GM18502 (cell line): Measurements from ENCODE around the gene SNAPC2.
A peak's percentile ranks its signal among the peaks of the same experiment; 100 is the strongest.
"Not testable (repeated sequence)": the region's sequence is repeated elsewhere in the genome, so short reads cannot be mapped to it uniquely, and the experiment has no call there.

ENCODE experiments used
- ATAC-seq: cut with Tn5 transposase; IDR thresholded peaks from one replicate; pipeline ENCODE4 v1.9.1; 2021; ENCODE audit warnings: mild to moderate bottlenecking; ENCODE audit not compliant: unreplicated experiment, poor library complexity

The SNAPC2 gene

GRCh38 chr19:7930765-7931164, 10.6 kb downstream of the SNAPC2 start:
- no peak for ATAC-seq

DNA sequence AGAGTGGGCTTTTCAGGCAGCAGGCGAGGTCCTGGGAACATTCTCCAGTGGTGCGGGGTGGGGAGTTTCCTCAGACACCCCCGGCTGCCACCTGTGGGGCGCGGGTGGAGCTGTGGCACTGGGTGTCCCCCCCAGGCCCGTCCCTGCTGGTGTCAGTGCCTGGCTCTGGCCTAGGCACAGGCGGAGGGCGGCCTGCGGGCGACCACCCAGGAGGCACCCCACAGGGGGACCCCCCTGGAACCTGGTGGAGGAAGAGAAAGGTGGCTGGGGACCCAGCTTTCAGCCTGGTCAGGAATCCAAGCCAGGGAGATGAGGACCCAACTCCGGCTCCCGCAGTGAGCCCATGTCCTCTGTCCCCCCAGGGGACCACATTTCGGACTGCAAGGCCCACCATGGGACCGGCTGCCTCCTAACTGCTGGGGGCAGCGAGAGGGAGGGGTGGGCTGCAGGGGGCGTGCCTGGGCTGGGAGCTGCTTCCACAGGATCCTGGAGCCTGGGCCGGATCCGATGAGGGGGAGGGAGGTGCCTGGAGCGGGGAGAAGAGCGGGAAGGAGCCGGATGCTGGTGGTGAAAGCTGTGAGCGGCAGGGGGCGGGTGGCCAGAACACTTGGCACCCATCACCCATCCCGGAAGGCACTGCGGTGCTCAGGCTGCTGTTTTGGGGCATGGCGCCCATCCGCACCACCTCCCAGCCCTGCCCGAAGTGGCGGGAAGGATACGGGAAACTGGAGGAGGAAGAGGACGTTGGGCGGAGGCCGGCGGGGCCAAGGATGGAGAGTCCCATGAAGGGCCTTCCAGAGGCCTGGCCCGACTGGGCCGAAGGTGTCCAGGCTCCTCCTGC, 11.3 kb downstream of the SNAPC2 start:
- no peak for ATAC-seq

DNA sequence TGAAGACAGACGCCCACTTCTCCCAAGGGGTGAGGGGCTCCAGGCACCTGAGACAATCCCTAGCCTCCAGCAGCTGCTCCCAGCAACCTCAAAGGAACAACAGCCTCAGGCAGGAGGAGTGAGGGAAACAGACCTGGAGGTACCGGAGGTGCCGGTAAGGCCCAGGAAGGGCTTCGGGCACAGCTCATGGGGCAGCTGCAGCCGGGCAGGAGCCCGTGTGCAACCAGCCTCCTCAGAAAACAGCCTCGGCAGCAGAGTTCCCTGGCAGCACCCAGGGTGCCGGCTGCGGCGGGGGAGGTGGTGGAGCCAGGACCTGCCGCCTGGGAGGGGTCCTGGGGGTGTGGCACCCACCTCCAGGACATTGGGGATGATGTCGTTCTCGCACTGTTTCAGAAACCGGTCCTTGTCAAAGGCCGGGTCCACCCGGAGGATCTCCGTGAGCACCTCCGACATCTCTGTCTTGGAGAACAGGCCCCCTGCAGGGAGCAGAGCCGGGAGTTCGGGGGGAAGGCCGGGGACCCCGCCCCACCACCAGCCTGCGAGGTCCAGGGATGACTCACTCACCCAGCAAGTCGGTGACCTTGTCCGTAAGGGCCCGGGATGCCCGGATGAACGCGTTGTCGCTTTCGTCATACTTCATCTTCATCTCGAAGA, 12.3 kb downstream of the SNAPC2 start:
- no peak for ATAC-seq

- no peak for ATAC-seq
Measured at GRCh38 chr19:7932930-7933300, 12.8 kb downstream of the SNAPC2 start.

GRCh38 chr19:7933411-7933810, 13.3 kb downstream of the SNAPC2 start:
- ATAC-seq = no peak

GRCh38 chr19:7933828-7934725, 13.9 kb downstream of the SNAPC2 start:
- ATAC-seq = no peak

DNA sequence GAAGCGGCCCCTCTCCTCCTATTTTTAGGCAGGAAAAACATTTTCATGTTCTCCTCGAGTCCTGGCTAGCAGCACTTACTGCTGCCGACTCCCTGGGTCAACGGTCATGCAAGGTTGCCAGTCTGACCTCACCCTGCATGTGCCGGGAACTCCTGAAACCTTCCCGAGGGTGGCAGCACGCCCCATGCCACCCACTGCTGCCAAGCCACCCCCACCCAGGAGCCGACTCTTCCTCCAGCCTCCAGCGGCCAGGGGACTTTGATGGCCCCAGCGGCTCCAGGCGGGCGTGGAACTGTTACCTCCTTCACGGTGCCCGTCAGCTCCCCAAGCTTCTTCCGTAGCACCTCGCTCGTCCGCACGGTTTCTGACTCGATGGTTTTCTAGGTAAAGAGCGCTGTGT, 14.6 kb downstream of the SNAPC2 start:
- ATAC-seq = no peak

- ATAC-seq = no peak
Measured at GRCh38 chr19:7940841-7941240, 20.7 kb downstream of the SNAPC2 start.

DNA sequence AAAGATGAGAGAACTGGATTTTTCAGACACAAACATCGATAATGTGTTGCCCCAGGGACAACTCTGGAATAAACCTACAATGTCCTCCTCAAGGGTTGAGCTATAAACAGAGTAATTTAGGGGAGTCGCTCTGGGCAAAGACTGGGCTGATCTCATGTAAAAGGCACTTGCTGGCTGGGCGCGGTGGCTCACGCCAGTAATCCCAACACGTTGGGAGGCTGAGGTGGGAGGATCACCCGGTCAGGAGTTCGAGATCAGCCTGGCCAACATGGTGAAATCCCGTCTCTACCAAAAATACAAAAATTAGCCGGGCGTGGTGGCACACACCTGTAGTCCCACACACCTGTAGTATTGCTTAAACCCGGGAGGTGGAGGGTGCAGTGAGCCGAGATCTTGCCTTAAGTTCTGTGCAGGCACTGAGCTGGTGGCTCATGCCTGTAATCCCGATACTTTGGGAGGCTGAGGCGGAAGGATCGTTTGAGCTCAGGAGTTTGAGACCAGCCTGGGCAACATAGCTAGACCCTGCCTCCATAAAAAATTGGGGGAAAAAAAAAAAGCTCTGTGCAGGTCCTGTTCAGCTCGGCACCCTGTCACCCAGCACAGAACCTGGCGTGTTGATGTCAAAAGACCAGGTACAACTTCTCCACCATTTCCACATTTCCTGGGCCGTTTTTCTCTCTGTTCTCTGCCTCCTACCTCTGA, 21.9 kb downstream of the SNAPC2 start:
- ATAC-seq = no peak

- peak; percentile 32 for ATAC-seq
Measured at GRCh38 chr19:7942981-7943443, 22.9 kb downstream of the SNAPC2 start.

GRCh38 chr19:7943444-7944176, 23.5 kb downstream of the SNAPC2 start, which contains the start of gene TIMM44:
Gene TIMM44 (minus strand): TSS chr19:7943666. CDS start chr19:7943651, 15 bp downstream.
- peak; percentile 93 for ATAC-seq

GRCh38 chr19:7944177-7944761, 24.1 kb downstream of the SNAPC2 start:
- ATAC-seq = peak; percentile 32

DNA sequence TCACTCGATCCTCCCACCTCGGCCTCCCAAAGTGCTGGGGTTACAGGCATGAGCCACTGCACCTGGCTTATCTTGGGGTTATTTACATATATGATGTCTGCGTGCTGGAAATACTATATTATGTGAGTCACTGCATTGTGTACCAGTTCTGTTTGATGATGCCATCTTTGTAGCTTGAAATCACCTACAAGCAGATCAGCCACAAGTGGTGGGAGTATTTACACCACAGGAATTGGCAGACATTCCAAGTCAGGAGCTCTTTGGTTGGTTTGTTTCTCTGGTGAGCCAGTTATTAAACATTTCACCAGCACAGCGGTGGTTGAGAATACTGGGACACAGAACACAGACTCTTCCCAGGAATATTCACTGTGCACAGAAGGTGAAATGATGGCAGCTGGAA, 27.8 kb downstream of the SNAPC2 start:
- no peak for ATAC-seq

- ATAC-seq = no peak
Measured at GRCh38 chr19:7953060-7953459, 32.9 kb downstream of the SNAPC2 start.

DNA sequence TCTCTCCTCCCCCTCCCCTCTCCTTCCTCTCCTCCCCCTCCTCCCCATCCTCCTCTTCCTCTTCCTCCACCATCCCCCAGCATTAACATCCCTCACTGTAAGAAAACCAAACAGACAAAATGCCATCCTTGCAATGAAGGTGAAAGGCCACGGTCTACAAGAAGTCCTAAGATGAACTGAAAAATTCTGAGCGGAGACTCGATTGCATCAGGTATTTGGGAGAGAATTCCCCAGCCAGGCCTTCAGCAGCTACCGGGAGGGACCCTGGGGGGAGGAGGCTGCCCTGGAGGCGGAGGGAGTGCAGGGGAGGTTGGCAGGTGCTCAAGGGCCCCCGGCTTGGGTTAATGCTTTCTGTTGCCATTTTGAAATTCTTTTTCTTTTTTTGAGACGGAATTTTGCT, 33.4 kb downstream of the SNAPC2 start:
- no peak for ATAC-seq

DNA sequence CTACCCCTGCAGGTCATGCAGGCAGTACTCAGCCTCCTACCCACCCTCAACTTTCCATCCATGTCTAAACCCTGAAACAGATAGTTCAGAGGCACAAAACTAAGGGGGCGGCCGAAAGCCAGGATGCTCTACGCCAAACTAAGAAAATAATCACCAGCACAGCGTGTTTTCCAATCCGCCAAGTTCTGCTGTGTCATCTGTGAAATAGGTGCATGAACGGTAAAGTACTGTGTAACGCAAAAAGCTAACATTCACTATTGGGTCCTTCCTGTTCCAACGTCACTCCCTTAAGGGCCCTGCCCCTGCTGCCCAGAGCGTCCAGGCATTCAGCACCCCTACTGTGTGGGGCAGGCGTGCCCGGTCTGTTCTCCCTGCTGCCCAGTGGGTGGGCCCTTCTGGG, 35.6 kb downstream of the SNAPC2 start:
- ATAC-seq = no peak

DNA sequence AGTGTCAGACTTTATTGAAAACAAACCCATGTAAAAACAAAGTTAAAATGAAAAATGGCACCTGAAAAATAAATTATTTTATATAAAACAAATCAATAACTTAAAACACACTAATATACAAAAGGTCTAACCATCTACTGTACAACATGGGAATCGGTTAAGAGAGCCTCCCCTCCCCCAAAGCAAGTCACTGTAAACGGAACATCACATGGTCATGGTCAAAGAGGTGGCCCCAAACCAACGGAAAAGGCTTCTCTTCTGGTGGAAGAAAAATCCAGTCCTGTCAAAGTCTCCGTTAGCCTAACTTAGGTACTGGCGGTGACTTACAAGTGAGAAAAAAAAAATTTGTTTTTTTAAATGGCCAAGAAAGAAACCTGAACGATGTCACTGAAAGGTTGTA, 39.1 kb downstream of the SNAPC2 start:
- no peak for ATAC-seq

DNA sequence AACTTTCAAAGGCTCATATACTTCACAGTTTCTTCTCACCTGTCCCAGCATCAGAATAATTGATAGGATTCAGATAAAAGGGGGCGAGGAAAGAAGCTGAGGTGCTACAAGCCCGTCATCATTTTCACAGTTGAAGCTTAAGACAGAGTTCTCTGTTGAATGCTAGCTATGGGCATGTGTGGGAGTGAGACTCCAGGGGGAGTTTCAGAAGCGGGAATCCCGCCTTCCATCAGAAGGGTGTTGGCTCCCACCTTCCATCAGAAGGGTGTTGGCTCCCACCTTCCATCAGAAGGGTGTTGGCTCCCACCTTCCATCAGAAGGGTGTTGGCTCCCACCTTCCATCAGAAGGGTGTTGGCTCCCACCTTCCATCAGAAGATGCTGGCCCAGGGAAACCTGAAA, 40.9 kb downstream of the SNAPC2 start:
- not testable (repeated sequence) for ATAC-seq
